Measurements from ENCODE around the gene HSF2. TPM values are rescaled to one million over a fixed set of nuclear protein-coding genes. Genes with fewer than 3 reads are reported as not detected.

Gene HSF2
- total and polyA plus RNA-seq, 10 of the 15 experiments (the other 5 are each of a cell fraction or from before 2014, with no cell fraction given) = 9.5 to 38.3 (median 16.8) TPM

- no TSS peak for BruUV-seq (replicated peaks)
- POLR2A ChIA-PET = no interaction called here
- ATAC-seq (no peak), FAIRE-seq (peak; percentile 64), DNase-seq (ENCODE audit: low read depth, low spot score) (no peak)
- no peak overlapping the region for H2AFZ ChIP-seq (ENCODE audit: control insufficient read depth, low read depth, low read length)
- in situ Hi-C loops (cut with MboI) (no loop called here), intact Hi-C loops (cut with micrococcal nuclease; ENCODE audit: unreplicated experiment) (no loop called here)
- no peaks in the 10 kb centered on the region for H3K9me3 ChIP-seq (replicated peaks; ENCODE audit: control insufficient read depth, insufficient read depth, low read length)
- H3K36me3 ChIP-seq (ENCODE audit: control insufficient read depth in 2 of 2, insufficient read depth in 2 of 2, low read length in 1 of 2) = peaks cover 0 to 22% of the 10 kb centered on the region in 2 experiments; a peak in 3 of 4 replicates
- no peaks in the 10 kb centered on the region for H3K79me2 ChIP-seq (ENCODE audit: control insufficient read depth, insufficient read depth, low read length)
- TF ChIP-seq EGR1 (IDR thresholded peaks at IDR 0.05; ENCODE audit: borderline replicate concordance in 1 of 2, low read depth in 2 of 2, low read length in 2 of 2) = no peak
- no peak for TF ChIP-seq SREBF1 (IDR thresholded peaks at IDR 0.05; ENCODE audit: low read length)
- no peak for TF ChIP-seq YBX1 (IDR thresholded peaks at IDR 0.05)
- no peak for TF ChIP-seq BCLAF1 (IDR thresholded peaks at IDR 0.05)
- TF ChIP-seq REST (IDR thresholded peaks at IDR 0.05; ENCODE audit: low read depth, low read length) = no peak
- TF ChIP-seq BRCA1 (IDR thresholded peaks at IDR 0.05; ENCODE audit: low read depth, low read length) = no peak
- no peak for TF ChIP-seq TCF12 (IDR thresholded peaks at IDR 0.05; ENCODE audit: low read depth, low read length)
- TF ChIP-seq CBX3 (IDR thresholded peaks at IDR 0.05; ENCODE audit: borderline replicate concordance, low read depth) = no peak
- TF ChIP-seq ZNF207 (IDR thresholded peaks at IDR 0.05; ENCODE audit: borderline replicate concordance) = no peak
- no peaks in the 10 kb centered on the region for H3K4me1 ChIP-seq (ENCODE audit: control insufficient read depth, insufficient read depth, low read length)
- no peak overlapping the region for H3K4me3 ChIP-seq
- SMC1A ChIA-PET (ENCODE audit: uncharacterized antibody, unreplicated experiment) = interaction anchor here (1.3 kb wide), 1 partner anchor 64 kb away, joined by 3 read pairs; no protein-coding TSS in a partner anchor
- H3K4me2 ChIP-seq (ENCODE audit: control insufficient read depth, insufficient read depth) = no peak overlapping the region
- H3K27me3 ChIP-seq (replicated peaks in 1 of 2; ENCODE audit: control insufficient read depth in 2 of 2, insufficient read depth in 2 of 2, low read length in 1 of 2) = no peaks in the 10 kb centered on the region
- H4K20me1 ChIP-seq (ENCODE audit: control insufficient read depth, insufficient read depth) = no peaks in the 10 kb centered on the region
- H3K27ac ChIP-seq (ENCODE audit: control insufficient read depth, insufficient read depth) = no peak overlapping the region
- RAD21 ChIA-PET (ENCODE audit: unreplicated experiment) = no interaction called here
- CTCF ChIA-PET = interaction anchor here (1.4 kb wide), 1 partner anchor 101 kb away, joined by 3 read pairs; no protein-coding TSS in a partner anchor
- H3K9ac ChIP-seq (ENCODE audit: control insufficient read depth, insufficient read depth, low read length) = no peak overlapping the region
Observed at GRCh38 chr6:122429323-122429722, 29.9 kb downstream of the HSF2 start.
